IMR-90 (cell line): ENCODE data around the gene SUGCT. TPM values are rescaled to one million over a fixed set of nuclear protein-coding genes. Genes with fewer than 3 reads are reported as not detected.
"Not testable (repeated sequence)": the region's sequence is repeated elsewhere in the genome, so short reads cannot be mapped to it uniquely, and the experiment has no call there.

Experiments used
- ATAC-seq: fragments of 200-7000 bp; cut with Tn5 transposase; 2 replicates; pipeline ENCODE4 v1.9.1; 2020; ENCODE audit warnings: low read depth, mild to moderate bottlenecking, moderate library complexity
- BruUV-seq: library from RNA; stranded (reverse); fragments of 400-500 nt; replicated peaks from 2 replicates; lab custom pipeline; 2021; lab: Mats Ljungman, UMichigan
- CTCF ChIA-PET: fragments of 300-600 bp; formaldehyde crosslinking; extraction: SDS; loops from one replicate; lab custom pipeline; 2021; ENCODE audit warnings: antibody characterized with exemption; lab: Yijun Ruan, JAX
- POLR2A ChIA-PET: fragments of 300-600 bp; sonication (Branson Sonifier 250); formaldehyde crosslinking; loops from one replicate; lab custom pipeline; 2022; ENCODE audit warnings: antibody characterized with exemption; ENCODE audit not compliant: unreplicated experiment; lab: Charles Lee
- DNase-seq: peaks from one replicate; pipeline ENCODE4 v3.0.0; 2013
- H2AFZ ChIP-seq: replicated peaks from 2 replicates; pipeline ENCODE3; 2013; ENCODE audit warnings: low read length, mild to moderate bottlenecking; ENCODE audit not compliant: poor library complexity
- H2AK5ac ChIP-seq: 2 replicates; pipeline ENCODE4 v1.6.1; 2013; ENCODE audit warnings: low read depth, low read length, inconsistent platforms
- H2AK9ac ChIP-seq: replicated peaks from 2 replicates; pipeline ENCODE3; 2013; ENCODE audit warnings: mild to moderate bottlenecking, low read depth, low read length, moderate library complexity; ENCODE audit not compliant: poor library complexity
- H2BK120ac ChIP-seq: 2 replicates; pipeline ENCODE4 v1.6.1; 2013; ENCODE audit warnings: low read depth, low read length, inconsistent platforms
- H2BK15ac ChIP-seq: 3 replicates; pipeline ENCODE4 v1.6.1; 2013; ENCODE audit warnings: low read depth, low read length, inconsistent platforms
- H2BK20ac ChIP-seq: 2 replicates; pipeline ENCODE4 v1.6.1; 2013; ENCODE audit warnings: low read depth, mild to moderate bottlenecking, inconsistent platforms, low read length, moderate library complexity
- H2BK5ac ChIP-seq: 2 replicates; pipeline ENCODE4 v1.6.1; 2013; ENCODE audit warnings: mild to moderate bottlenecking, low read depth, low read length, inconsistent platforms; ENCODE audit not compliant: poor library complexity, severe bottlenecking
- H3K14ac ChIP-seq: replicated peaks from 2 replicates; pipeline ENCODE4 v1.6.1; 2013; ENCODE audit warnings: low read depth, low read length, inconsistent platforms
- H3K18ac ChIP-seq: 2 replicates; pipeline ENCODE4 v1.6.1; 2013; ENCODE audit warnings: low read depth, low read length, control low read depth
- H3K23ac ChIP-seq: 2 replicates; pipeline ENCODE4 v1.6.1; 2013; ENCODE audit warnings: low read depth, low read length, inconsistent platforms
- H3K27ac ChIP-seq: 2 replicates; pipeline ENCODE4 v1.5.1; 2013; ENCODE audit warnings: mild to moderate bottlenecking, control low read depth, low read length; ENCODE audit not compliant: insufficient read depth
- H3K27me3 ChIP-seq: 2 replicates; pipeline ENCODE4 v1.6.1; 2013; ENCODE audit warnings: low read length; ENCODE audit not compliant: control insufficient read depth, insufficient read depth
- H3K36me3 ChIP-seq: 2 replicates; pipeline ENCODE4 v1.6.1; 2013; ENCODE audit warnings: low read length, mixed read lengths; ENCODE audit not compliant: control insufficient read depth, insufficient read depth
- H3K4ac ChIP-seq: 2 replicates; pipeline ENCODE4 v1.6.1; 2013; ENCODE audit warnings: low read depth, low read length, inconsistent platforms
- H3K4me1 ChIP-seq: 2 replicates; pipeline ENCODE4 v1.6.1; 2013; ENCODE audit warnings: low read length, mixed read lengths; ENCODE audit not compliant: control insufficient read depth, insufficient read depth
- H3K4me2 ChIP-seq: 2 replicates; pipeline ENCODE4 v1.6.1; 2013; ENCODE audit warnings: low read depth, mild to moderate bottlenecking, control low read depth, low read length, moderate library complexity
- H3K4me3 ChIP-seq: 2 replicates; pipeline ENCODE4 v1.5.1; 2013; ENCODE audit warnings: low read depth, mild to moderate bottlenecking, control low read depth, low read length, moderate library complexity; ENCODE audit not compliant: insufficient read depth
- H3K56ac ChIP-seq: 2 replicates; pipeline ENCODE4 v1.6.1; 2013; ENCODE audit warnings: low read length, inconsistent platforms; ENCODE audit not compliant: insufficient read depth; ENCODE audit errors: extremely low read depth
- H3K79me1 ChIP-seq, 2 experiments: 2 replicates each; pipeline ENCODE4 v1.6.1; 2013; ENCODE audit warnings: low read length in 2 of 2, inconsistent platforms in 1 of 2, low read depth in 1 of 2
- H3K9ac ChIP-seq: 2 replicates; pipeline ENCODE4 v1.6.1; 2013; ENCODE audit warnings: low read depth, low read length, control low read depth
- H3K9me1 ChIP-seq: 2 replicates; pipeline ENCODE4 v1.6.1; 2013; ENCODE audit warnings: low read length, inconsistent platforms; ENCODE audit not compliant: insufficient read depth
- H3K9me3 ChIP-seq: 2 replicates; pipeline ENCODE4 v1.6.1; 2013; ENCODE audit warnings: low read length; ENCODE audit not compliant: control insufficient read depth, insufficient read depth
- H4K20me1 ChIP-seq: 2 replicates; pipeline ENCODE4 v1.6.1; 2013; ENCODE audit warnings: low read length, inconsistent platforms; ENCODE audit not compliant: insufficient read depth
- H4K5ac ChIP-seq: 2 replicates; pipeline ENCODE4 v1.6.1; 2013; ENCODE audit warnings: mild to moderate bottlenecking, low read depth, low read length, control low read depth
- H4K8ac ChIP-seq, 2 experiments: 2 replicates each; pipeline ENCODE4 v1.6.1; 2013; ENCODE audit warnings: low read depth in 2 of 2, low read length in 2 of 2, control low read depth in 1 of 2, inconsistent platforms in 1 of 2
- H4K91ac ChIP-seq: 2 replicates; pipeline ENCODE4 v1.6.1; 2013; ENCODE audit warnings: low read depth, low read length, inconsistent platforms; ENCODE audit not compliant: insufficient read depth
- RCOR1 ChIP-seq: IDR thresholded peaks from 2 replicates; pipeline ENCODE4 v1.6.1; 2012; ENCODE audit warnings: mild to moderate bottlenecking, low read length, improper control_type of control experiment; ENCODE audit not compliant: insufficient replicate concordance
- WGBS, 2 experiments: methylation state at CpG; one replicate each; pipeline versions ENCODE4 v1.1.5 to v1.1.7; 2013; ENCODE audit warnings: missing lambda C conversion rate in 2 of 2; ENCODE audit not compliant: insufficient read length in 1 of 2; ENCODE audit errors: extremely low coverage in 2 of 2; 5-methylcytosine and 5-hydroxymethylcytosine counted together
- dilution Hi-C: fragments of 300-500 bp; cut with HindIII; formaldehyde crosslinking; loops from one replicate; pipeline ENCODE4 v1.14.3; 2018; ENCODE audit warnings: low sequenced_read_pairs; ENCODE audit not compliant: unreplicated experiment
- in situ Hi-C: fragments of 300-500 bp; cut with MboI; formaldehyde crosslinking; loops from 3 replicates; pipeline ENCODE4 v1.14.3; 2019; ENCODE audit warnings: low sequenced_read_pairs, inconsistent platforms, mixed read lengths
- intact Hi-C: fragments of 100-400 bp; cut with micrococcal nuclease; formaldehyde crosslinking; loops from 2 replicates; pipeline ENCODE4 v1.10.0; 2022
- polyA plus RNA-seq, 3 experiments: library from polyadenylated mRNA; depleted of rRNA; stranded (reverse); fragments of >200 nt; gene quantifications; 2 replicates each; pipeline ENCODE4 v1.2.3, GENCODE V29; 2012; ENCODE audit warnings: low replicate concordance in 1 of 3
- total RNA-seq: library from RNA; depleted of rRNA; stranded (reverse); fragments of >200 nt; gene quantifications from 2 replicates; pipeline ENCODE4 v1.2.3, GENCODE V29; 2012

Gene SUGCT
- total and polyA plus RNA-seq, 2 of the 4 experiments (the other 2 are of a cell fraction): 5.9 to 8.3 TPM

- no peak for TF ChIP-seq RCOR1
These were observed 12.8 kb downstream of the SUGCT start (continued) for GRCh38 chr7:40147371-40148246.

DNA sequence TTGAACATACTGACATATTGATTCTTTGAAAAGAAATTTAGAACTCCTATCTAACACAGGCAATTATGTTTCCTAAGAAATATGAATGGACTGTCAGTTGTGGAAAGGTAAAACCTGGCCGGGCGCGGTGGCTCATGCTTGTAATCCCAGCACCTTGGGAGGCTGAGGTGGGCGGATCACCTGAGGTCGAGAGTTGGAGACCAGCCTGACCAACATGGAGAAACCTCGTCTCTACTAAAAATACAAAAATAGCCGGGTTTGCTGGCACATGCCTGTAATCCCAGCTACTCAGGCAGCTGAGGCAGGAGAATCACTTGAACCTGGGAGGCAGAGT, 13.4 kb downstream of the SUGCT start:
- H3K4me3 ChIP-seq, H3K4ac ChIP-seq, H4K8ac ChIP-seq, H2AK9ac ChIP-seq, H3K4me1 ChIP-seq, H3K9me1 ChIP-seq, H3K9me3 ChIP-seq, H3K36me3 ChIP-seq, H3K79me1 ChIP-seq, H4K5ac ChIP-seq, ATAC-seq, H3K27me3 ChIP-seq, H2AK5ac ChIP-seq, CTCF ChIA-PET, H3K23ac ChIP-seq, BruUV-seq, H4K91ac ChIP-seq, intact Hi-C loops, H3K4me2 ChIP-seq, H3K9ac ChIP-seq, H3K18ac ChIP-seq, H4K20me1 ChIP-seq, H2BK15ac ChIP-seq, in situ Hi-C loops, H3K27ac ChIP-seq, H2BK20ac ChIP-seq, H3K14ac ChIP-seq, H2AFZ ChIP-seq, H2BK5ac ChIP-seq, H3K56ac ChIP-seq, H2BK120ac ChIP-seq, dilution Hi-C loops, DNase-seq, POLR2A ChIA-PET: not testable (repeated sequence)
- 97% methylated on average over 4 of the region's 7 CpGs; no CpG with 5 or more reads in 1 of the 2 experiments for whole genome bisulfite sequencing, 2 experiments
